GM12878 (cell line): ENCODE results near the gene RIPOR3.

ENCODE experiments used
- CTCF ChIP-seq, 3 experiments: IDR thresholded peaks in 2 of 3; conservative IDR thresholded peaks in 1 of 3; 2 replicates each; pipeline ENCODE4 v1.5.1; 2011; ENCODE audit warnings: low read depth in 3 of 3, low read length in 3 of 3, mild to moderate bottlenecking in 3 of 3, control low read depth in 2 of 3, moderate library complexity in 2 of 3, inconsistent platforms in 1 of 3, mixed read lengths in 1 of 3; ENCODE audit not compliant: control insufficient read depth in 2 of 3, insufficient read depth in 1 of 3; ENCODE audit errors: extremely low read depth in 1 of 3
- EP300 ChIP-seq, 2 experiments: fragments of 150-350 bp in 1 of 2; IDR thresholded peaks; 2 replicates each; pipeline ENCODE4 v1.6.1; 2011 to 2012; ENCODE audit warnings: low read depth in 2 of 2, low read length in 2 of 2, borderline replicate concordance in 1 of 2, improper control_type of control experiment in 1 of 2, inconsistent platforms in 1 of 2; ENCODE audit not compliant: control insufficient read depth in 1 of 2
- EZH2 ChIP-seq: IDR thresholded peaks from 2 replicates; pipeline ENCODE4 v1.6.1; 2012; ENCODE audit warnings: low read depth, mild to moderate bottlenecking, control low read depth, inconsistent platforms, low read length, borderline replicate concordance; ENCODE audit not compliant: control insufficient read depth
- PBX3 ChIP-seq: IDR thresholded peaks from 2 replicates; pipeline ENCODE4 v1.6.1; 2011; ENCODE audit warnings: mild to moderate bottlenecking, low read depth, low read length, moderate library complexity; ENCODE audit not compliant: insufficient replicate concordance
- POLR2A ChIP-seq: IDR thresholded peaks from 2 replicates; pipeline ENCODE4 v1.6.1; 2011; ENCODE audit warnings: low read depth, mild to moderate bottlenecking, low read length
- POLR2AphosphoS2 ChIP-seq: IDR thresholded peaks from 2 replicates; pipeline ENCODE4 v1.6.1; 2011; ENCODE audit warnings: low read depth, mild to moderate bottlenecking, low read length, improper control_type of control experiment, moderate library complexity
- PRDM15 ChIP-seq: fragments of 450-650 bp; formaldehyde crosslinking; IDR thresholded peaks from 2 replicates; pipeline ENCODE4 v1.4.0; 2020; ENCODE audit warnings: mild to moderate bottlenecking, moderate library complexity
- YY1 ChIP-seq: IDR thresholded peaks from 2 replicates; pipeline ENCODE4 v1.6.1; 2011; ENCODE audit warnings: low read depth, mild to moderate bottlenecking, low read length
- ZZZ3 ChIP-seq: IDR thresholded peaks from 2 replicates; pipeline ENCODE4 v1.6.1; 2011; ENCODE audit warnings: low read depth; ENCODE audit not compliant: control insufficient read depth, insufficient read length

GRCh38 chr20:50550531-50550930 lies 140.8 kb downstream of the RIPOR3 start:
- TF ChIP-seq EZH2 (no peak), PBX3 (no peak), YY1 (no peak), POLR2AphosphoS2 (no peak), ZZZ3 (no peak), CTCF (IDR thresholded peaks at IDR 0.05 in 2 of 3, conservative IDR thresholded peaks at IDR 0.05 in 1 of 3; ENCODE audit: control insufficient read depth in 2 of 3, extremely low read depth in 1 of 3, insufficient read depth in 1 of 3, low read depth in 3 of 3, low read length in 3 of 3) (no peak), POLR2A (no peak), EP300 (IDR thresholded peaks at IDR 0.05; ENCODE audit: borderline replicate concordance in 1 of 2, control insufficient read depth in 1 of 2, low read depth in 2 of 2, low read length in 2 of 2) (no peak), PRDM15 (CRISPR knock-in tag) (no peak)
